CD4-positive, alpha-beta memory T cell (primary cell): ENCODE data around the gene DMRT2. TPM values are rescaled to one million over a fixed set of nuclear protein-coding genes. Genes with fewer than 3 reads are reported as not detected.

Experiments used
- CTCF ChIA-PET: fragments of 350-600 bp; sonication (Branson Sonifier 250); formaldehyde crosslinking; loops from one replicate; lab custom pipeline; 2021; ENCODE audit warnings: inconsistent platforms; ENCODE audit not compliant: partially characterized antibody; lab: Charles Lee
- POLR2A ChIA-PET: fragments of 350-600 bp; sonication (Branson Sonifier 250); formaldehyde crosslinking; loops from one replicate; lab custom pipeline; 2021; ENCODE audit not compliant: partially characterized antibody; lab: Charles Lee
- DNase-seq, 5 donors: peaks; one replicate each; pipeline versions ENCODE4 v3.0.0 to v3.0.0-alpha.2; 2020 to 2022; ENCODE audit warnings: mixed read lengths in 1 of 5
- H3K27ac ChIP-seq: one replicate; pipeline ENCODE4 v1.7.0; 2013; ENCODE audit warnings: low read depth, low read length
- H3K27me3 ChIP-seq: 2 replicates; pipeline ENCODE4 v1.7.0; 2013; ENCODE audit warnings: mild to moderate bottlenecking, low read length, moderate library complexity; ENCODE audit not compliant: insufficient read depth
- H3K36me3 ChIP-seq: 2 replicates; pipeline ENCODE4 v1.7.0; 2013; ENCODE audit warnings: mild to moderate bottlenecking, low read length, moderate library complexity; ENCODE audit not compliant: insufficient read depth
- H3K4me1 ChIP-seq: 2 replicates; pipeline ENCODE4 v1.7.0; 2013; ENCODE audit warnings: mild to moderate bottlenecking, low read length, moderate library complexity; ENCODE audit not compliant: insufficient read depth
- H3K4me3 ChIP-seq, 2 donors: one replicate each; pipeline ENCODE4 v1.7.0; 2013; ENCODE audit warnings: low read length in 2 of 2, mild to moderate bottlenecking in 1 of 2
- H3K9me3 ChIP-seq, 2 donors: one replicate each; pipeline ENCODE4 v1.7.0; 2013; ENCODE audit warnings: low read length in 2 of 2, control low read depth in 1 of 2; ENCODE audit not compliant: control insufficient read depth in 1 of 2
- H3K27ac Mint-ChIP-seq, 7 donors: one replicate each; pipeline ENCODE4 v1.8.0; 2020 to 2021; ENCODE audit warnings: mixed read lengths in 7 of 7, mild to moderate bottlenecking in 6 of 7, inconsistent platforms in 3 of 7, moderate library complexity in 3 of 7
- H3K27me3 Mint-ChIP-seq, 2 donors: one replicate each; pipeline ENCODE4 v1.8.0; 2020 to 2021; ENCODE audit warnings: mixed read lengths in 2 of 2
- H3K36me3 Mint-ChIP-seq, 2 donors: one replicate each; pipeline ENCODE4 v1.8.0; 2020 to 2021; ENCODE audit warnings: mixed read lengths in 2 of 2, inconsistent platforms in 1 of 2, mild to moderate bottlenecking in 1 of 2
- H3K4me1 Mint-ChIP-seq, 4 donors: one replicate each; pipeline ENCODE4 v1.8.0; 2020 to 2021; ENCODE audit warnings: mixed read lengths in 4 of 4, mild to moderate bottlenecking in 1 of 4
- H3K4me3 Mint-ChIP-seq, 8 donors: one replicate each; pipeline ENCODE4 v1.8.0; 2020 to 2021; ENCODE audit warnings: mixed read lengths in 8 of 8, mild to moderate bottlenecking in 7 of 8, moderate library complexity in 6 of 8, inconsistent platforms in 3 of 8
- H3K9me3 Mint-ChIP-seq, 8 donors: one replicate each; pipeline ENCODE4 v1.8.0; 2020 to 2021; ENCODE audit warnings: mixed read lengths in 8 of 8, mild to moderate bottlenecking in 5 of 8, inconsistent platforms in 3 of 8, moderate library complexity in 1 of 8
- intact Hi-C: fragments of 100-400 bp; cut with micrococcal nuclease; formaldehyde crosslinking; loops from one replicate; pipeline ENCODE4 v1.15.1; 2023
- polyA plus RNA-seq, 2 donors: library from polyadenylated mRNA; unstranded; fragments of 300-500 nt; fragmentation: Illumina TruSeq; gene quantifications; one replicate each; pipeline ENCODE4 v1.2.3, GENCODE V29; 2021
- total RNA-seq, 2 experiments: library from RNA; stranded (reverse); gene quantifications; one replicate each; pipeline ENCODE4 v1.2.3, GENCODE V29; 2021

Gene DMRT2
- under 1 TPM in 1 of 2 experiments, not detected in 1; 0.23 TPM for total RNA-seq
- under 1 TPM in 1 of 2 donors, not detected in 1; 0.08 TPM for polyA plus RNA-seq

DNA sequence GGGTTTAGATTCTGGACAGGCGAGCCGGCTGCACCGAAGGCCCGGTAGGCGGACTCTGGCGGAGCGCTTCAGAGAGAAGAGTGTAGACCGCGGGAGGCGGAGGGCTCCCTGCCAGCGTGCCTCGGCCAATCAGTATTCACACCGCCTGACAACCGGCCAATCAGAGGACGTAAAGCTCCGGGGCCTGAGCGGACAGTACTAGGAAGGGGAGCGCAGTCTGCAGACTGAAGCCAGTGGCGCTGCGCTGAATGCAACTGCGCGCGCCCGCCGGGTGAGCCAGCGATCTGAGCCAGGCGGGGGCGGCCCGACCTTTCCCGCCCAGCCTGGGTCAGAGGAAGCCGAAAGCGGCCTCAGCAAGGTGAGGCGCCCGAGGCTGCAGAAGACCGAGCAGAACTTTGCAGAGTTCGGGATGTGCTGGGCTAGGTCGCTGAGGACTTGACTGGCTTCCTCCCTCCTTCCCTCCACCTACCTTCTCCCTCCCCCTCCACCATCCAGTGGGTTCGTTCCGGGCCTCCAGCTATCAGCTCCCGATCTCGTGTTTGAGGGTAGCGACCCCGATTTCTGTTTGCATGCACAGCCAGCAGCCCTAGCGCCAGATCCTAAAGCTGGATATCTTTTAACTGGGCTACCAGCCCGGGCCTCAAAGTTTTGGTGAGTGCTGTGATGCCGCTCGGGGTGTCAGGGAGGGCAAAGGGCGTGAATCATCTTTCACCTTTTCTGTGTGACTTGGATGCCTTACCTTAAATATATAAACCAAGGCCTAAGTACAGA is at the start of gene DMRT2:
TSS of gene DMRT2 (plus strand) at position 233 of the 771 bp plus-strand sequence. CDS start 1,257 bp downstream, outside the sequence.
- Mint-ChIP-seq H3K27me3 (peaks cover 65 to 69% of the 10 kb centered on the region in 2 donors), H3K4me1 (peaks cover 33 to 66% (median 49%) of the 10 kb centered on the region in 4 donors), H3K36me3 (peaks cover 3 to 6% of the 10 kb centered on the region in 2 donors), H3K27ac (peak within 1 kb of the TSS in 1 of 7 donors; percentile 52), H3K9me3 (peaks cover 0 to 29% (median 19%) of the 10 kb centered on the region in 8 donors), H3K4me3 (peak within 1 kb of the TSS in 7 of 8 donors; percentile 59 to 92 (median 84))
- Histone ChIP-seq H3K36me3 (no peaks in the 10 kb centered on the region), H3K9me3 (no peaks in the 10 kb centered on the region), H3K27ac (no peak within 1 kb of the TSS), H3K27me3 (peaks cover 58% of the 10 kb centered on the region), H3K4me3 (no peak within 1 kb of the TSS), H3K4me1 (peaks cover 35% of the 10 kb centered on the region)
- no peak for DNase-seq
- CTCF ChIA-PET, result no interaction called here
- intact Hi-C loops, result no loop called here
- POLR2A ChIA-PET, result no interaction called here

DNA sequence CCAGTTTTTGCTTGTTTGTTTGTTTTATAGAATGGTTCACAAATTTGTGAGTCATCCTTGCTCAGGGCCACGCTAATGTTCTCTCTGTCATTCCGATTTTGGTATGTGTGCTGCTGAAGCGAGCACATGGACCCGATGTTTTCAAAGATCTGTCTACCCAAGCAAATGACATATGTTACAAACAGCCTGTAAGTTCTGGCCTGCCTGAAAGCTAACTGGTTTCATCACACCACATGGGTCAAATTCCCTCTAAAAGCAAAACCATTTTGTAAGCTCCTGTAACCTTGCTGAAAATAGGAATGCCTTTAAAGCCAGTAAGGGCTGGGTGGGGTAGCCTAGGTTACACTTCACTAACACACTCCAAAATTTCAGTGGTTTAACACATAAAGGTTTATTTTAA is 48.3 kb upstream of the DMRT2 start:
- POLR2A ChIA-PET, result no interaction called here
- H3K27me3 Mint-ChIP-seq, result peaks cover 3 to 10% of the 10 kb centered on the region in 2 donors
- H3K4me1 ChIP-seq, result peaks cover 7% of the 10 kb centered on the region

GRCh38 chr9:1002678-1003077 is 47.5 kb upstream of the DMRT2 start:
- Mint-ChIP-seq H3K4me3 (no peak overlapping the region), H3K36me3 (no peaks in the 10 kb centered on the region), H3K27ac (no peak overlapping the region), H3K9me3 (peaks cover 0 to 6% (median 0%) of the 10 kb centered on the region in 8 donors), H3K27me3 (peaks cover 6 to 10% of the 10 kb centered on the region in 2 donors), H3K4me1 (peaks cover 0 to 5% (median 3%) of the 10 kb centered on the region in 4 donors)
- DNase-seq, result no peak
- CTCF ChIA-PET, result interaction anchor here (0.7 kb wide), 1 partner anchor 102 kb away, joined by 3 read pairs; no protein-coding TSS in a partner anchor
- no peaks in the 10 kb centered on the region for H3K27me3 ChIP-seq
- POLR2A ChIA-PET, result no interaction called here
- no peaks in the 10 kb centered on the region for H3K36me3 ChIP-seq
- H3K4me3 ChIP-seq, result no peak overlapping the region
- peaks cover 7% of the 10 kb centered on the region for H3K4me1 ChIP-seq
- H3K9me3 ChIP-seq, result no peaks in the 10 kb centered on the region
- no peak overlapping the region for H3K27ac ChIP-seq
- intact Hi-C loops, result no loop called here

More for the DNA sequence above, 48.3 kb upstream of the DMRT2 start:
- Histone ChIP-seq H3K27ac (no peak overlapping the region), H3K27me3 (no peaks in the 10 kb centered on the region), H3K9me3 (no peaks in the 10 kb centered on the region), H3K4me3 (no peak overlapping the region), H3K36me3 (no peaks in the 10 kb centered on the region)
- Mint-ChIP-seq H3K4me3 (no peak overlapping the region), H3K36me3 (no peaks in the 10 kb centered on the region), H3K4me1 (peaks cover 0 to 5% (median 3%) of the 10 kb centered on the region in 4 donors), H3K27ac (no peak overlapping the region), H3K9me3 (peaks cover 0 to 7% (median 0%) of the 10 kb centered on the region in 8 donors)
- intact Hi-C loops, result no loop called here
- no peak for DNase-seq
- CTCF ChIA-PET, result interaction anchor here (2.5 kb wide), 1 partner anchor 10 kb away, joined by 6 read pairs; no protein-coding TSS in a partner anchor

DNA sequence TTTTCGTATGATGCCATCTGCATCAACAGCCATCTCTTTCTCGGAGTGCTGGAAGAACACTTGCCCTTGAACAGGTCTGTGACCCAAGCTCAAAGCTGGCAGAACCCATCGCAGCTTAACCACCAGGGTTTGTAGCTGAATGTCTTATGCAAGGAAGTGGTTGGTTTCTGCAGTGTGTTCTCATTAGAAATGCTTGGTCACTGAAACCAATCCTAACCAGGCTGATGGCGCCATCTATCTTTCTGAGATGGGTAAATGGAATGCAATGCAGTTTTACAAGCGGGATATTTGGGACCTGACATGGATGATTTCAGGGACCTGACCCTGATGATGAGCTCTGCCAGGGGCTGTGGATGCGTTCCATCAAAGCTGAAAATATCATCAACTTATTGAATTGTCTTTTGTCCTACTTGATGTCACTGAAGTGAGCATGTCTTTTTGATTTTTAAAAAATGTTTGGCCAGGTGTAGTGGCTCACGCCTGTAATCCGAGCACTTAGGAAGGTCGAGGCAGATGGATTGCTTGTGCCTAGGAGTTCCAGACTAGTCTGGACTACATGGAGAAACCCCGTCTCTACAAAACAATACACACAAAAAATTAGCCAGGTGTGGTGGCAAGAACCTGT is 45.0 kb upstream of the DMRT2 start:
- H3K36me3 ChIP-seq, result no peaks in the 10 kb centered on the region
- intact Hi-C loops, result loop anchor here (5.0 kb wide), 1 partner anchor 393 kb away; no protein-coding TSS in a partner anchor
- no peak overlapping the region for H3K4me3 ChIP-seq
- no peaks in the 10 kb centered on the region for H3K36me3 Mint-ChIP-seq
- H3K27ac Mint-ChIP-seq, result no peak overlapping the region
- no peaks in the 10 kb centered on the region for H3K9me3 ChIP-seq
- peaks cover 0 to 10% (median 4%) of the 10 kb centered on the region in 4 donors for H3K4me1 Mint-ChIP-seq
- H3K27ac ChIP-seq, result no peak overlapping the region
- no peak overlapping the region for H3K4me3 Mint-ChIP-seq
- no peaks in the 10 kb centered on the region for H3K9me3 Mint-ChIP-seq
- H3K27me3 ChIP-seq, result peaks cover 4% of the 10 kb centered on the region
- DNase-seq, result peak in 1 of 5 donors; percentile 6
- no peaks in the 10 kb centered on the region for H3K4me1 ChIP-seq
- CTCF ChIA-PET, result interaction anchor here (1.2 to 1.3 kb wide), 2 partner anchors 106 to 112 kb away, joined by 4 to 5 read pairs; no protein-coding TSS in a partner anchor
- peaks cover 10 to 24% of the 10 kb centered on the region in 2 donors for H3K27me3 Mint-ChIP-seq
- POLR2A ChIA-PET, result no interaction called here

DNA sequence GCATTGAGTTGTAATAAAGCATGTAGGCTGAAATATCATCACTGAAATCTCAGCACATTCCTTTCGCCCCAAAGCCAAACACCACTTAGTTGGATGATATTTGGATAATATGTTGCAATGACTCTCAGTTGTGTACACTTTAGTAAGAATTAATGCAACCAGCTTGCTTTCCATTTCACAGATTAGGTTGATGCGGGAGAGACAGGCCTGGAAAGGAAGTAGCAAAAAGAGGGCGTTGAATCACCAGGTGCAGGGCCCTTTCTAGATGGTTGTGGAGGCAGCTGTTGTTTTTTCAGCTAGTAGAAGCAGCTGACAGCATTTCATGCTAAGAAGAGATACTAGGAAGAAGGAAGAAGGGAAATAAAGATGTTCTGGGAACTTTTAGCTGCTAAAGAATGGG is 42.8 kb upstream of the DMRT2 start:
- Histone ChIP-seq H3K27me3 (peaks cover 4% of the 10 kb centered on the region), H3K4me3 (no peak overlapping the region), H3K36me3 (no peaks in the 10 kb centered on the region), H3K27ac (no peak overlapping the region), H3K9me3 (no peaks in the 10 kb centered on the region), H3K4me1 (no peaks in the 10 kb centered on the region)
- Mint-ChIP-seq H3K9me3 (no peaks in the 10 kb centered on the region), H3K27me3 (peaks cover 10 to 26% of the 10 kb centered on the region in 2 donors), H3K36me3 (no peaks in the 10 kb centered on the region), H3K4me3 (no peak overlapping the region), H3K4me1 (peaks cover 0 to 10% (median 4%) of the 10 kb centered on the region in 4 donors), H3K27ac (no peak overlapping the region)
- ChIA-PET POLR2A (no interaction called here), CTCF (interaction anchor here (5.3 kb wide), 1 partner anchor 113 kb away, joined by 68 read pairs; no protein-coding TSS in a partner anchor)
- no peak for DNase-seq
- intact Hi-C loops, result loop anchor here (5.0 kb wide), 1 partner anchor 395 kb away; no protein-coding TSS in a partner anchor

GRCh38 chr9:1008216-1008615 is 41.9 kb upstream of the DMRT2 start:
- Histone ChIP-seq H3K27me3 (peaks cover 4% of the 10 kb centered on the region), H3K36me3 (no peaks in the 10 kb centered on the region), H3K4me3 (no peak overlapping the region), H3K4me1 (no peaks in the 10 kb centered on the region), H3K27ac (no peak overlapping the region), H3K9me3 (no peaks in the 10 kb centered on the region)
- Mint-ChIP-seq H3K27ac (no peak overlapping the region), H3K27me3 (peaks cover 10 to 26% of the 10 kb centered on the region in 2 donors), H3K4me3 (no peak overlapping the region), H3K9me3 (no peaks in the 10 kb centered on the region), H3K36me3 (no peaks in the 10 kb centered on the region), H3K4me1 (peaks cover 0 to 10% (median 4%) of the 10 kb centered on the region in 4 donors)
- no peak for DNase-seq
- POLR2A ChIA-PET, result no interaction called here
- intact Hi-C loops, result loop anchor here (5.0 kb wide), 1 partner anchor 396 kb away; no protein-coding TSS in a partner anchor
- CTCF ChIA-PET, result interaction anchor here (1.3 to 5.3 kb wide), 4 partner anchors 12 to 114 kb away, joined by 3 to 68 read pairs (median 4); no protein-coding TSS in a partner anchor
